Choroid plexus epithelial cell (primary cell): ENCODE data around the gene SBF1.

Source experiments
- DNase-seq: peaks from one replicate; pipeline ENCODE4 v3.0.0-alpha.2; 2010; ENCODE audit warnings: low read depth
- H3K4me3 ChIP-seq: 2 replicates; pipeline ENCODE4 v1.5.1; 2011; ENCODE audit warnings: low read depth, mild to moderate bottlenecking, control low read depth, low read length, moderate library complexity
- CTCF ChIP-seq: conservative IDR thresholded peaks from 2 replicates; pipeline ENCODE4 v1.5.1; 2011; ENCODE audit warnings: low read depth, mild to moderate bottlenecking, control low read depth, inconsistent platforms, low read length, moderate library complexity

SBF1 gene

GRCh38 chr22:50440544-50441249 lies 34.1 kb downstream of the SBF1 start:
- no peak for TF ChIP-seq CTCF
- DNase-seq, result no peak
- H3K4me3 ChIP-seq, result no peak overlapping the region

GRCh38 chr22:50439871-50440331 lies 34.9 kb downstream of the SBF1 start:
- DNase-seq, result no peak
- no peak for TF ChIP-seq CTCF
- no peak overlapping the region for H3K4me3 ChIP-seq

- TF ChIP-seq CTCF, result no peak
- no peak overlapping the region for H3K4me3 ChIP-seq
- no peak for DNase-seq
Observed at GRCh38 chr22:50439314-50439870, 35.4 kb downstream of the SBF1 start.

- TF ChIP-seq CTCF, result no peak
- no peak for DNase-seq
- no peak overlapping the region for H3K4me3 ChIP-seq
Observed at GRCh38 chr22:50438305-50439275, 36.2 kb downstream of the SBF1 start.

GRCh38 chr22:50437511-50438304 lies 37.1 kb downstream of the SBF1 start:
- no peak for TF ChIP-seq CTCF
- DNase-seq, result no peak
- no peak overlapping the region for H3K4me3 ChIP-seq

DNA sequence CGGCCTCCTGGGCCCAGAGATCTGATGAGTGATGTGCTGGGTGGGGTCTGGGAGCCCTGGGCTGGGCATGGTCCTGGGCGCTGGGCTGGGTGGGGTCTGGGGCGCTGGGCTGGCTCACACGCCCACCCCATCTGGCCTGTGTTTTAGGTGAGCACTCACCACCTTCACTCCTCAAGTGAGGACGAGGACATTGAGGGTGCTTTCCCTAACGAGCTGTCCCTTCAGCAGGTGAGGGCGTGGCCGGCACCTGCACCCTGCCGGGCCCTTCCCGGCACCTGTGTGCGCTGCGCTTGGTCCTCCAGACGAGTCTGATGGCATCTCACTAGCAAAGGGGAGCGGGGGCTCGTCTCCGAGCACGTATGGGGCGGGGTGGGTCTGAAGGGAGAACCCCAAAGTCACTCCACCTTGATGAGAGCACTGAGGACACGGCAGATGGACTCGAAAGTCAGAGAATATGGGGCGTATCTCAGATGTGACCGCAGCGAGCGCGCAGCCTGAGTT lies 37.9 kb downstream of the SBF1 start:
- DNase-seq, result no peak
- no peak overlapping the region for H3K4me3 ChIP-seq
- no peak for TF ChIP-seq CTCF
